22Rv1 (cell line): ENCODE data around the gene ZFHX3.
A peak's percentile ranks its signal among the peaks of the same experiment; 100 is the strongest.

Experiments used
- H3K27ac ChIP-seq: fragments of 450-650 bp; 2 replicates; pipeline ENCODE4 v1.5.1; 2017
- ZFX ChIP-seq: fragments of 450-650 bp; IDR thresholded peaks from 2 replicates; pipeline ENCODE4 v1.6.1; 2017; ENCODE audit warnings: antibody characterized with exemption, borderline replicate concordance
- TF ChIP-seq, protein P1 (sequence below): fragments of 450-650 bp; IDR thresholded peaks from 2 replicates; pipeline ENCODE4 v1.5.1; 2017; ENCODE audit warnings: mild to moderate bottlenecking

The ZFHX3 gene

DNA sequence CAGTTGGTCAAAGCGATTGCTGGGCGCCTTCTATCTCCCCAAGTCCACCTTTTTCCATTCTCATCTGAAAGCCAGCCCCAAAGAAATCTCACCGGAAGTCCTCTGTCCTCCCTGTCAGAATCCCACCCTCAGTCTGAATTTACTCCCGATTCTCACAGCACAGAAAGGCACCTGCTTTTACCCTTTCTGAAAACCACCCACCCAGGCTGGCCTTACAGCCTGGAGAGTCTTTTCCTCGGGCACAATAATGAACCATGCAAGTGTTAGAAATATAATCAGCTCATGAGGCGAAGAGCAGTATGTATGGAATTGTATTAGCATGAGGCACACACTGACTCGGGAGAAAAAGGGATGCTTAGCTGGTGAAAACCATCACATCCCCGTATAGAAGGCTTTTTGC, 1.2 kb upstream of the ZFHX3 start:
- TF ChIP-seq, protein P1, sequence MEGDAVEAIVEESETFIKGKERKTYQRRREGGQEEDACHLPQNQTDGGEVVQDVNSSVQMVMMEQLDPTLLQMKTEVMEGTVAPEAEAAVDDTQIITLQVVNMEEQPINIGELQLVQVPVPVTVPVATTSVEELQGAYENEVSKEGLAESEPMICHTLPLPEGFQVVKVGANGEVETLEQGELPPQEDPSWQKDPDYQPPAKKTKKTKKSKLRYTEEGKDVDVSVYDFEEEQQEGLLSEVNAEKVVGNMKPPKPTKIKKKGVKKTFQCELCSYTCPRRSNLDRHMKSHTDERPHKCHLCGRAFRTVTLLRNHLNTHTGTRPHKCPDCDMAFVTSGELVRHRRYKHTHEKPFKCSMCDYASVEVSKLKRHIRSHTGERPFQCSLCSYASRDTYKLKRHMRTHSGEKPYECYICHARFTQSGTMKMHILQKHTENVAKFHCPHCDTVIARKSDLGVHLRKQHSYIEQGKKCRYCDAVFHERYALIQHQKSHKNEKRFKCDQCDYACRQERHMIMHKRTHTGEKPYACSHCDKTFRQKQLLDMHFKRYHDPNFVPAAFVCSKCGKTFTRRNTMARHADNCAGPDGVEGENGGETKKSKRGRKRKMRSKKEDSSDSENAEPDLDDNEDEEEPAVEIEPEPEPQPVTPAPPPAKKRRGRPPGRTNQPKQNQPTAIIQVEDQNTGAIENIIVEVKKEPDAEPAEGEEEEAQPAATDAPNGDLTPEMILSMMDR = no peak
- TF ChIP-seq ZFX = no peak
- H3K27ac ChIP-seq = peak overlapping the region; percentile 57

DNA sequence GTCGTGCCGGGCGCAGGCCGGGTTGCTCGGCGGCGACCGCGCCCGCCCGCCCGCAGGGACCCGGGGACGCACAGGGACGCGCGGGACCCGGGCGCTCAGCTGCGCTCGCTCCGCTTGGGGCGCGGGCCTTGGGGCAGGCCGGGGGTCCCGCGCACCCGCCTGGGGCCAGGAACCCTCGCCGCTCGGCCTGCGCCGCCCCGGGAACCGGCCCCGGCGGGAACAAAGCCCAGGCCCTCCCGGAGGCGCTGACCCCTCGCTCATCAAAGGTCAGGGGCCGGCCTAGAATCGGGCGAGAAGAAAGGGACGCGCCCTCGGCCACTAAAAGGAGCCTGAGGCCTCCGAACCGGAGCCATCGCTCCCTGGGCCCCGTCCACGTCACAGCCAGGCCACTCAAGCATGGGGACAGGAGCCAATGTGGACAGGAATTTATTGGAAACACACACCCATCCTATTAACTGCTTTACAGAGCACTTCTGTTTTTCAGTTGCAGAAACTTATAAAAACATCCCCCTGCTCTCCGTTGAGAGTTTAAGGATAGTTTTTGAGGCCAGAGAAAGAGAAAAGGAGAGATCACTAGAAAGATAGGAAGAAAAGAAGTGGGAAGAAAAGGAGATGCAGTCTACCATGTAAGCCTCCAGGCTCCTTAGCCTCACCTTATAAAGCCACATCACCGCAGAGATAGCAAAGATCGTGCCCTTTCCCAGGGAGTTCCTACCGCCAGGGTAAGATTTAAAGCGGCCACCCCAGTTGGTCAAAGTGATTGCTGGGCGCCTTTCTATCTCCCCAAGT, 558 bp upstream of the ZFHX3 start:
- TF ChIP-seq ZFX = no peak
- TF ChIP-seq, protein P1 = no peak
- H3K27ac ChIP-seq = peak overlapping the region; percentile 57

DNA sequence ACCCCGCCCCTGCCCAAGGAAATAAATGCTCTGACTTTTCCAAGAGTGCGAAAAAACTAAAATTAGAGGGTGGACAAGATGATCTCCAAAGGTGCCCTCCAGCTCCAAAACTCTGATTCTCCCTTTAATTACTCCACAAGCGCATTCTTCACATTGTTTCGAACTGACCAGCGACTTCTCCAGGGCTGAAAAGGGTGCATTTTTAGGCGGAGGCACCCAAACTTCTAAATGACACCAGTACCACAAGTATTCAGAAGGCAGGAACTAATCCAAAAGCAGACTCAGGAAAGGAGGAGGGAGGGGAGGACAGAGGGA, 750 bp downstream of the ZFHX3 start:
- no peak overlapping the region for H3K27ac ChIP-seq

DNA sequence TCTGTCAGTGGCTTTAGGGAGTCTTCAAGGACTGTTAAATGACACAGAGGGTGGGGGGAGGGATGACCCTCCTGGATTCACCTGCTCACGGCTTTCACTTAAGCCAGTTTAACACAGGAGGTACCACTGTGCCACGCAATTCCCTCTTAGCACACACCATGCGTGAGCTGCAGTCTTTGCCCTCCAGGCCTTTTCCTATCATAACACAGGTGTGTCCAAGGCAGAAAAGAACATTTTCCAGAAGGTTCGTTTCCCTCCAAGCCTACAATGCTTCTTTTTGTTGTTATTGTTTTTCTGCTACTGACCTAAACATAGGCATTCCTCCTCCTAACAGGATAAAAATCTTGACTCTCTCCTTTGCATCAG, 1.1 kb downstream of the ZFHX3 start:
- TF ChIP-seq, protein P1 = no peak
- TF ChIP-seq ZFX = no peak
- no peak overlapping the region for H3K27ac ChIP-seq

More for the DNA sequence above, 750 bp downstream of the ZFHX3 start:
- TF ChIP-seq, protein P1 = no peak
- no peak for TF ChIP-seq ZFX

DNA sequence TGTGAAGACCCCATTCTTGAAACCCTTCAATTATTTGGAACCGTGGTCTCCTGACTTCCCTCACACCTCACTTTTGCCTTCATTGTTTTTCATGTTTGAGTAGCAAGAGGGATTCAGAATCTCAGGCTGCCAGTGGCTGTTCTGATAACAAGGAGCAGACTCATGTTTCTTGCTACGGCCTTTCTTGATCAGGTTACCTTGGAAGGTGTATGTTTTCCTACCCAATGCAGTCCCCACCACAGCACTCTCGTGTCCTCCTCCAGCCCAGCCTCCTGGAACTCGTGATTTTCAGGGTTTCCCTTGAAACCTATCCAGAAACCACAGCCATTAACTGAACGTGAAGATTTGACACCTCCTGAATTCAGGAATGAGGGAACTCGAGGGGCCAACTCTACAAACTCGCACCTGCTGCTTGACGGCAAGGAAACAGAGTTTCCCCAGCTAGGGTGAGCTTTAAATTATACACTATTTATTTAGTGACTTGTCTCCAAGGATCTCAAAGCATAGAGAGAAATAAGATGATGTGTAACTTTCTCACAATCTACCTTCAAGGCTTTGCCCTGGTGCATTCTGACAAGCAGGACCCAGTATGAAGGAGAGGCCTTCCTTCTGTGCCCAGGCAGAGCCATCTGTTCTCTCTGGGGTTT, 1.6 kb downstream of the ZFHX3 start:
- no peak overlapping the region for H3K27ac ChIP-seq
- TF ChIP-seq, protein P1 = no peak
- TF ChIP-seq ZFX = no peak

DNA sequence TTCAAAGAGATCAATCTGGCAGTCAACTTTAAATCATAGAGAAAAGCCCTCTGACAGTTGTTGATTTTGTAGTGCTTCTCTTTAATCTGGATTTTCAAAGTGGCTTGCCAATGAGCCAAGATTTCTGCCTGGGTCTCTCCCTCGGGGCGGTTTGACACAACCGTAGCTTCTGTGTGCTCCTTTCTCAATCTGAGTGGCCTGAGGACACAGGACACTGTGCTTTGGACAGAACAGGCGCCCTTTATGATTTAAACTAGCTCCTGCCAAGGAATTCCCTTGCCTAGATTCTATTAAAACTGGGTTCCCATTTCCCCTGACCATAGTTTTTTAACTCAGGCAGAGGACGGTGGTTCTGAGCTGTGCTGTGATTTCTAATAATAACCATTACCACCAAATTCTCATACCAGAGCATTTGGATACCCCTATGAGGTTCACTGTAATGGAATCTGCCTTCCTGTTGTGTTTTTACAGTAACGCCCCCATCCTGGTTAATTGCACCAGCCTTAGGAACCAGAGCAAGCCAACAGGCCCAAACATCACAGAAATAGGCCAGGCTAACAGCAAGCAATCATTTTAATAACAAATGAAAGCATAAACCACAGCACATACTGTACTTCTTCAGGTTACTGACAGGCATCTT, 4.0 kb downstream of the ZFHX3 start:
- no peak overlapping the region for H3K27ac ChIP-seq
- TF ChIP-seq, protein P1 = no peak
- TF ChIP-seq ZFX = no peak

DNA sequence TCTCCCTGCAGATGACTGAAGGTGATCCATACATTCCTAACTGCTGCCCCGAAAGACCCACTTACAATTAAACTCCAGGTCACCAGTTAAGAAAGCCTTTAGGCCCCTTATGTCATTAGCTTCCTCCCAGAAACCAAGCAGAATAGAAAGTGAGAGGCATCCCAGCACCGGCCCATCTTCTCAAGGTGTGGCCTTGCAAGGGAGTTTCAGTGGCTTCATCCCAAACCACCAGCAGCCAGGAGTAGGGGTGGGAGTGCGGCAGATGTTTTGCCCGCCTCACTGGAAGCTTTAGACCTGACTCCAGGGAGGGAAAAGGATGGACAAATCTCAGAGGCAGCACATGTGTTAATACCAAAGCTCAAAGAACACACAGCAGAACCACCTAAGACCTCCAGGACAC, 5.1 kb downstream of the ZFHX3 start:
- TF ChIP-seq, protein P1 = no peak
- no peak for TF ChIP-seq ZFX
- H3K27ac ChIP-seq = no peak overlapping the region
